Naive thymus-derived CD4-positive, alpha-beta T cell (primary cell): Measurements from ENCODE around the gene EXOSC1. TPM values are rescaled to one million over a fixed set of nuclear protein-coding genes. Genes with fewer than 3 reads are reported as not detected.
"Not testable (repeated sequence)": the region's sequence is repeated elsewhere in the genome, so short reads cannot be mapped to it uniquely, and the experiment has no call there.

Source experiments
- ATAC-seq: fragments of 150-1000 bp; cut with Tn5 transposase; 2 replicates; pipeline ENCODE4 v1.10.0; 2021; ENCODE audit warnings: mild to moderate bottlenecking, moderate library complexity
- CTCF ChIA-PET: fragments of 350-600 bp; sonication (Branson Sonifier 250); formaldehyde crosslinking; loops from one replicate; lab custom pipeline; 2021; ENCODE audit warnings: antibody characterized with exemption; lab: Charles Lee
- POLR2A ChIA-PET: fragments of 350-600 bp; sonication (Branson Sonifier 250); formaldehyde crosslinking; loops from one replicate; lab custom pipeline; 2021; ENCODE audit warnings: antibody characterized with exemption, inconsistent platforms; lab: Charles Lee
- DNase-seq, 9 donors: peaks; one replicate each; pipeline versions ENCODE4 v3.0.0 to v3.0.0-alpha.2; 2020 to 2022; ENCODE audit warnings: mixed read lengths in 1 of 9
- H3K27ac ChIP-seq: one replicate; pipeline ENCODE4 v1.7.0; 2013; ENCODE audit warnings: mild to moderate bottlenecking, low read depth, low read length, moderate library complexity
- H3K27me3 ChIP-seq, 2 donors: one replicate each; pipeline ENCODE4 v1.7.0; 2013; ENCODE audit warnings: low read length in 2 of 2, mild to moderate bottlenecking in 2 of 2, moderate library complexity in 2 of 2; ENCODE audit not compliant: control insufficient read depth in 2 of 2, insufficient read depth in 2 of 2
- H3K36me3 ChIP-seq, 3 experiments: 1 replicate in 2 of 3; 2 replicates in 1 of 3; pipeline ENCODE4 v1.7.0; 2013; ENCODE audit warnings: low read length in 3 of 3, mild to moderate bottlenecking in 3 of 3, moderate library complexity in 1 of 3; ENCODE audit not compliant: insufficient read depth in 3 of 3, control insufficient read depth in 2 of 3
- H3K4me1 ChIP-seq, 2 donors: one replicate each; pipeline ENCODE4 v1.7.0; 2013; ENCODE audit warnings: low read length in 2 of 2, mild to moderate bottlenecking in 2 of 2, moderate library complexity in 1 of 2; ENCODE audit not compliant: control insufficient read depth in 2 of 2, insufficient read depth in 2 of 2
- H3K4me3 ChIP-seq: 2 replicates; pipeline ENCODE4 v1.7.0; 2013; ENCODE audit warnings: mild to moderate bottlenecking, low read length
- H3K9me3 ChIP-seq, 3 experiments: 1 replicate in 2 of 3; 2 replicates in 1 of 3; pipeline ENCODE4 v1.7.0; 2013; ENCODE audit warnings: low read length in 3 of 3; ENCODE audit not compliant: control insufficient read depth in 2 of 3
- H3K27ac Mint-ChIP-seq, 9 donors: one replicate each; pipeline ENCODE4 v1.8.0; 2020 to 2022; ENCODE audit warnings: mixed read lengths in 9 of 9, mild to moderate bottlenecking in 8 of 9, moderate library complexity in 5 of 9, inconsistent platforms in 2 of 9
- H3K27me3 Mint-ChIP-seq, 5 donors: one replicate each; pipeline ENCODE4 v1.8.0; 2021 to 2022; ENCODE audit warnings: mixed read lengths in 5 of 5, mild to moderate bottlenecking in 1 of 5
- H3K36me3 Mint-ChIP-seq, 5 donors: one replicate each; pipeline ENCODE4 v1.8.0; 2020 to 2022; ENCODE audit warnings: mixed read lengths in 5 of 5, mild to moderate bottlenecking in 3 of 5, inconsistent platforms in 1 of 5
- H3K4me1 Mint-ChIP-seq, 7 donors: one replicate each; pipeline ENCODE4 v1.8.0; 2020 to 2022; ENCODE audit warnings: mixed read lengths in 7 of 7, mild to moderate bottlenecking in 3 of 7, inconsistent platforms in 1 of 7
- H3K4me3 Mint-ChIP-seq, 10 donors: one replicate each; pipeline ENCODE4 v1.8.0; 2020 to 2022; ENCODE audit warnings: mild to moderate bottlenecking in 10 of 10, mixed read lengths in 10 of 10, moderate library complexity in 6 of 10, inconsistent platforms in 2 of 10
- H3K9me3 Mint-ChIP-seq, 11 donors: one replicate each; pipeline ENCODE4 v1.8.0; 2020 to 2022; ENCODE audit warnings: mixed read lengths in 11 of 11, mild to moderate bottlenecking in 4 of 11, inconsistent platforms in 1 of 11, moderate library complexity in 1 of 11
- intact Hi-C, 2 donors: fragments of 100-400 bp; cut with micrococcal nuclease; formaldehyde crosslinking; loops; one replicate each; pipeline ENCODE4 v1.15.1; 2023
- polyA plus RNA-seq, 2 donors: library from polyadenylated mRNA; unstranded; fragments of 300-500 nt; fragmentation: Illumina TruSeq; gene quantifications; one replicate each; pipeline ENCODE4 v1.2.3, GENCODE V29; 2021
- total RNA-seq, 6 experiments: library from RNA in 5 of 6; stranded (reverse) in 5 of 6; gene quantifications; 1 replicate in 5 of 6; 2 replicates in 1 of 6; pipeline ENCODE4 v1.2.3 and lab custom pipeline; 2021 to 2026

Gene EXOSC1
- total and polyA plus RNA-seq, 7 experiments from 2014 or later: 32.6 to 80.3 (median 58.3) TPM

DNA sequence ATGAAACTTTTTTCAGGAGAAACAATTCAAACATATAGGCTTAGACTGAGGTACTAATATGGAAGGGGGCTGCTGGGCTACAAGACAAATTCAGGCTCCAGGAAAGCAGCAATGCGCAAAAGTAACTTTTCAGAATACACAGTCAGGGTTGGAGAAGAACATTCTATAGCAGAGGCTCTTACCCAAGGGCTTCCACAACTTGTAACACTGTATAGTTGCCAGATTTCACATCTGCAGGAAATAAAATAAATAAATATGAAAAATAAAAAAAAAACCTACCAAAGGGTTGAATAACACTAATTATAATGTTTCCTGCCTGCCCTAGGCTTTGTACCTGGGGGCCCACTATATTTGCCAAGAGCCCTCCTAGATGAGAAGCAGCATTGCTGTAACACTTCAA lies 38.1 kb upstream of the EXOSC1 start:
- POLR2A ChIA-PET: interaction anchor here (0.6 kb wide), 1 partner anchor 9 kb away, joined by 4 read pairs; no protein-coding TSS in a partner anchor
- no peaks in the 10 kb centered on the region for H3K4me1 ChIP-seq
- no peaks in the 10 kb centered on the region for H3K9me3 Mint-ChIP-seq
- H3K27me3 Mint-ChIP-seq: no peaks in the 10 kb centered on the region
- H3K36me3 ChIP-seq: peaks cover 9 to 46% (median 11%) of the 10 kb centered on the region in 3 experiments
- no peak overlapping the region for H3K4me3 ChIP-seq
- intact Hi-C loops: loop anchor here in 1 of 2 donors (2.0 kb wide), 1 partner anchor 15 kb away; the partner anchor contains the start of genes MMS19 and UBTD1
- no peak overlapping the region for H3K4me3 Mint-ChIP-seq
- H3K27ac ChIP-seq: no peak overlapping the region
- DNase-seq (no peak), ATAC-seq (no peak)
- H3K27ac Mint-ChIP-seq: peak overlapping the region in 2 of 9 donors; percentile 62
- CTCF ChIA-PET: no interaction called here
- no peaks in the 10 kb centered on the region for H3K27me3 ChIP-seq
- H3K9me3 ChIP-seq: no peaks in the 10 kb centered on the region
- peaks cover 0 to 25% (median 13%) of the 10 kb centered on the region in 5 donors for H3K36me3 Mint-ChIP-seq
- H3K4me1 Mint-ChIP-seq: peaks cover 3 to 26% (median 18%) of the 10 kb centered on the region in 7 donors

DNA sequence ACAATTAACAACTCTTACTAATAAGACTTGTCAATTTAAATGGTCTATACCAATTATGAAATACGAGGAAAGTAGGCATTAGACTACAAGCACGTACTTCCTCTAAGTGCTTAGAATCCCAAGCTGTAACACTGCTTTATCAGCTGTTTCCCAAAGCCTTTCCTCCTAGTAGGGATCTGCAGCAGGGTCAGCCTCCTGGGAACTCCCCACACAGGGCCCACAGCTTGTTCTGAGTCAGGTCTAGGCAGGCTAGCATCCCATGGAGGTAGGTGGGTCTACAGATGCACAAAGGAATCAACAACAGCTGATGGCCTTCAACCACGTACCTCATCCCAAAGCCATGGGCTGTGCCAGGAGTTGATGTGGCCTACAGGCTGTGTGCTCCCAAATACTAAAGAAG lies 37.7 kb upstream of the EXOSC1 start:
- POLR2A ChIA-PET: no interaction called here

DNA sequence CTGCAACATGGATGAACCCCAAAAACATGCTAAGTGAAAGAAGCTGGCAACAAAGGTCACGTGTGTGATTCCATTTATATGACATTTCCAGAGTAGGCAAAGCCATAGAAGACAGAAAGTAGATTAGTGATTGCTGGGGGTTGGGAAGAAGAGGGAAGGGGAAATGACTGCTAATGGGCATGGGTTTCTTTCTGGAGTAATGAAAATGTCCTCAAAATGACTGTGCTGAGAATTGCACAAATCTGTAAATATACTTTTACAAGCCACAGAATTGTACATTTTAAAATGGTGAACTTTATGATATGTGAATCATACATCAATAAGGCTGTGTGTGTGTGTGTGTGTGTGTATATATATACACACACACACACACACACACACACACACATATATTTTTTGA lies 36.6 kb upstream of the EXOSC1 start:
- Mint-ChIP-seq H3K4me3 (no peak overlapping the region), H3K27ac (no peak overlapping the region), H3K9me3 (no peaks in the 10 kb centered on the region), H3K36me3 (peaks cover 3 to 35% (median 15%) of the 10 kb centered on the region in 5 donors), H3K4me1 (peaks cover 1 to 16% (median 10%) of the 10 kb centered on the region in 7 donors), H3K27me3 (no peaks in the 10 kb centered on the region)
- peaks cover 12 to 60% (median 15%) of the 10 kb centered on the region in 3 experiments for H3K36me3 ChIP-seq
- H3K9me3 ChIP-seq: no peaks in the 10 kb centered on the region
- DNase-seq: no peak
- no peak overlapping the region for H3K27ac ChIP-seq
- no peak for ATAC-seq
- no peaks in the 10 kb centered on the region for H3K27me3 ChIP-seq
- POLR2A ChIA-PET: interaction anchor here (1.4 kb wide), 1 partner anchor 8 kb away, joined by 3 read pairs; no protein-coding TSS in a partner anchor
- intact Hi-C loops: loop anchor here in 1 of 2 donors (2.0 kb wide), 1 partner anchor 16 kb away; the partner anchor contains the start of genes MMS19 and UBTD1
- no peak overlapping the region for H3K4me3 ChIP-seq
- CTCF ChIA-PET: interaction anchor here (0.7 kb wide), 1 partner anchor 42 kb away, joined by 4 read pairs; no protein-coding TSS in a partner anchor
- no peaks in the 10 kb centered on the region for H3K4me1 ChIP-seq

More for the DNA sequence above, 37.7 kb upstream of the EXOSC1 start:
- Histone ChIP-seq H3K9me3 (no peaks in the 10 kb centered on the region), H3K4me1 (no peaks in the 10 kb centered on the region), H3K27ac (no peak overlapping the region), H3K36me3 (peaks cover 9 to 49% (median 12%) of the 10 kb centered on the region in 3 experiments), H3K27me3 (no peaks in the 10 kb centered on the region), H3K4me3 (no peak overlapping the region)
- CTCF ChIA-PET: interaction anchor here (0.7 kb wide), 1 partner anchor 38 kb away, joined by 4 read pairs; no protein-coding TSS in a partner anchor
- Mint-ChIP-seq H3K4me3 (no peak overlapping the region), H3K36me3 (peaks cover 0 to 26% (median 13%) of the 10 kb centered on the region in 5 donors), H3K9me3 (no peaks in the 10 kb centered on the region), H3K27me3 (no peaks in the 10 kb centered on the region), H3K27ac (peak overlapping the region in 2 of 9 donors; percentile 62), H3K4me1 (peaks cover 1 to 22% (median 14%) of the 10 kb centered on the region in 7 donors)
- intact Hi-C loops: loop anchor here in 1 of 2 donors (2.0 kb wide), 1 partner anchor 15 kb away; the partner anchor contains the start of genes MMS19 and UBTD1
- ATAC-seq: no peak
- DNase-seq: no peak

DNA sequence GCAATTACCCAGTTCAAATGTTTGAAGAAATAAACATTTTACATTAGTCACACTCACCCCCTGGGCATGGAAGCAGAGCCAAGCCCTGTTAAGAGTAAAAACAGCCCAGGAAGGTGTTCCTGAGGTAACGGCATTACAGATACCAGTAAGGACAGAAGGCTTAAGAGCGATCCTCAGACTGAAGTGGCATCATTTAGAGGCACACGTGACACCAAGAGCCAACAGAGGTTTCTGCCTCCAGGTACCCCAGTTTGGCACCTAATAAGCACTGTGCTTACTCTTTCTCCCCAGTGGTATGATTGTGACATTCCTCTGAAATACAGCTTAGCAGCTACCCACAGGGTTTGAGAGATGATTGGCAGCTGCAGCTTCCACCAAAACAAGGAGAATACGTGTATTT lies 35.3 kb upstream of the EXOSC1 start:
- DNase-seq (no peak), ATAC-seq (no peak)
- Histone ChIP-seq H3K27ac (no peak overlapping the region), H3K36me3 (peaks cover 12 to 69% (median 23%) of the 10 kb centered on the region in 3 experiments), H3K4me1 (no peaks in the 10 kb centered on the region), H3K4me3 (no peak overlapping the region), H3K27me3 (no peaks in the 10 kb centered on the region), H3K9me3 (no peaks in the 10 kb centered on the region)
- Mint-ChIP-seq H3K4me3 (no peak overlapping the region), H3K27me3 (no peaks in the 10 kb centered on the region), H3K36me3 (peaks cover 14 to 44% (median 21%) of the 10 kb centered on the region in 5 donors), H3K9me3 (no peaks in the 10 kb centered on the region), H3K4me1 (peaks cover under 1 to 11% (median 4%) of the 10 kb centered on the region in 7 donors), H3K27ac (peak overlapping the region in 2 of 9 donors; percentile 32 to 38)
- intact Hi-C loops: no loop called here
- CTCF ChIA-PET: no interaction called here
- POLR2A ChIA-PET: interaction anchor here (1.4 kb wide), 1 partner anchor 9 kb away, joined by 3 read pairs; no protein-coding TSS in a partner anchor

DNA sequence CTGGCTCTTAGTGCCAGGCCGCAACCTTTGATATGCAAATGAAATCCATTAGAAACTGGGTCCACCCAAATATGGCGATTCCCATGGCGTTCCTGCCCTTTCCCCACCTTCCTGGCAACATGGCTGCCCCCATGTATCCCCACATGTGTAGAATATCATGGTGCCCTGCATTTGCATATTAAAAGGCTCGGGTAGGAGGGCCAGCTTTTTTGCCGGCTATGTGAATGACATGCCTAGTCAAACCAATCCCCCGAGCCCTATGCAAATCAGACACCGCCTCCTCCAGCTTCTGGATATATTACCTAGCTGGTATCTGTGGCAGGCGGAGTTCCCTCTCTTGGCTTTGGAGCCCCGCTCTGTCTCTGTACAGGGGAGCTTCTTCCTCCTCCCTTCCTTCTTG lies 34.1 kb upstream of the EXOSC1 start:
- no peak for DNase-seq
- Histone ChIP-seq H3K9me3 (no peaks in the 10 kb centered on the region), H3K4me1 (no peaks in the 10 kb centered on the region), H3K27ac (no peak overlapping the region), H3K27me3 (no peaks in the 10 kb centered on the region), H3K4me3 (no peak overlapping the region), H3K36me3 (peaks cover 12 to 78% (median 25%) of the 10 kb centered on the region in 3 experiments)
- intact Hi-C loops: no loop called here
- ChIA-PET CTCF (no interaction called here), POLR2A (interaction anchor here (0.6 kb wide), 1 partner anchor 370 kb away, joined by 3 read pairs; the partner anchor contains the start of gene GOLGA7B)
- Mint-ChIP-seq H3K27ac (peak overlapping the region in 2 of 9 donors; percentile 8 to 54), H3K36me3 (peaks cover 16 to 55% (median 27%) of the 10 kb centered on the region in 5 donors), H3K27me3 (no peaks in the 10 kb centered on the region), H3K4me3 (no peak overlapping the region), H3K9me3 (peaks cover 0 to 3% (median 0%) of the 10 kb centered on the region in 11 donors), H3K4me1 (peaks cover 0 to 9% (median 3%) of the 10 kb centered on the region in 7 donors)
- ATAC-seq: no peak

DNA sequence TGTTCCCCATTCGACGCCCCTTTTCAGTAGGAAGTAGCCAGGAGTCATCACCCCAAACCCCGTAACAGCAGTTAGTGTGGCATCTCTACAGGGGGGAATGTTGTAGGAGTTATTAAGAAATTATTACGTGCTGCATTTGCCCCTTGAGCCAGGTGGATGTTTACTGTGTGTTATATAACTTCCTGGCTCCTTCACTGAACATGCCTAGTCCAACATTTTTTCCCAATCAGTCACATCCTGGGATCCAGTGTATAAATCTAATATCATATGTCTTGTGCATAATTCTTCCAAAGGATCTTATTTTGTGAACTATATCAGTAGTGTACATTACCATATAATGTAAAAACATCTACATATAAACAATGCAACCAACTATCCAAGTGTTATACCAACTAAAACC lies 33.6 kb upstream of the EXOSC1 start:
- H3K4me3 ChIP-seq, H3K27ac ChIP-seq, H3K4me3 Mint-ChIP-seq, CTCF ChIA-PET, intact Hi-C loops, H3K27me3 ChIP-seq, DNase-seq, H3K9me3 ChIP-seq, H3K9me3 Mint-ChIP-seq, ATAC-seq, H3K4me1 Mint-ChIP-seq, POLR2A ChIA-PET, H3K27me3 Mint-ChIP-seq, H3K4me1 ChIP-seq: not testable (repeated sequence)
- peak overlapping the region in 2 of 9 donors; percentile 14 for H3K27ac Mint-ChIP-seq
- H3K36me3 ChIP-seq: peaks cover 12 to 83% (median 29%) of the 10 kb centered on the region in 3 experiments
- peaks cover 18 to 60% (median 30%) of the 10 kb centered on the region in 5 donors for H3K36me3 Mint-ChIP-seq
